Esophagus squamous epithelium (tissue), 5 donors: Measurements from ENCODE around the gene CTU1. TPM values are rescaled to one million over a fixed set of nuclear protein-coding genes. Genes with fewer than 3 reads are reported as not detected.

Experiments used
- DNase-seq: peaks from one replicate; lab custom pipeline; 2025; lab: John Stamatoyannopoulos, UW
- H3K27ac ChIP-seq, 4 donors: fragments of 200-600 bp; sonication (generic); one replicate each; pipeline ENCODE4 v1.5.1; 2016 to 2019; ENCODE audit warnings: mild to moderate bottlenecking in 1 of 4
- H3K27me3 ChIP-seq, 4 donors: fragments of 200-600 bp; sonication (generic); 1 replicate in 3 of 4; 2 replicates in 1 of 4; pipeline versions ENCODE4 v1.5.1 to v1.6.0; 2017 to 2021; ENCODE audit warnings: antibody characterized with exemption in 1 of 4
- H3K36me3 ChIP-seq, 3 donors: fragments of 200-600 bp; sonication (generic); one replicate each; pipeline ENCODE4 v1.5.1; 2016 to 2019
- H3K4me1 ChIP-seq, 3 donors: fragments of 200-600 bp; sonication (generic); one replicate each; pipeline ENCODE4 v1.5.1; 2017 to 2019
- H3K4me3 ChIP-seq, 4 donors: fragments of 200-600 bp; sonication (generic); 1 replicate in 3 of 4; 2 replicates in 1 of 4; pipeline ENCODE4 v1.5.1; 2016 to 2019; ENCODE audit warnings: mild to moderate bottlenecking in 2 of 4, moderate library complexity in 1 of 4
- H3K9me3 ChIP-seq, 3 donors: fragments of 200-600 bp; sonication (generic); one replicate each; pipeline ENCODE4 v1.5.1; 2016 to 2019
- CTCF ChIP-seq, 6 experiments: fragments of 450-650 bp in 4 of 6; fragments of 200-600 bp in 2 of 6; sonication (generic) in 2 of 6; IDR thresholded peaks; one replicate each; pipeline ENCODE4 v1.5.1; 2016 to 2019; ENCODE audit warnings: antibody characterized with exemption in 6 of 6, mild to moderate bottlenecking in 4 of 6, moderate library complexity in 4 of 6
- POLR2A ChIP-seq, 4 donors: fragments of 450-650 bp; IDR thresholded peaks; one replicate each; pipeline ENCODE4 v1.6.1; 2017; ENCODE audit warnings: antibody characterized with exemption in 4 of 4, mild to moderate bottlenecking in 4 of 4, moderate library complexity in 3 of 4
- WGBS, 2 donors: methylation state at CpG; one replicate each; pipeline ENCODE4 v1.1.5; 2018; 5-methylcytosine and 5-hydroxymethylcytosine counted together
- intact Hi-C: fragments of 100-400 bp; cut with DNase I; formaldehyde crosslinking; loops from one replicate; pipeline ENCODE4 v1.15.0; 2022
- total RNA-seq, 4 donors: library from RNA; depleted of rRNA; stranded (reverse); fragments of >200 nt; gene quantifications; one replicate each; pipeline ENCODE4 v1.1.0, GENCODE V29; 2016
- donor health status: DM: yes; HTN: yes; CAD: no.

CTU1 gene
- total RNA-seq, 4 donors from 2014 or later: 10.8 to 18.6 (median 13.5) TPM

- Histone ChIP-seq H3K4me3 (peak overlapping the region in 1 of 4 donors; percentile 15), H3K27me3 (peaks cover 0 to 19% (median 0%) of the 10 kb centered on the region in 4 donors), H3K9me3 (no peaks in the 10 kb centered on the region), H3K36me3 (no peaks in the 10 kb centered on the region), H3K27ac (peak overlapping the region in 3 of 4 donors; percentile 1 to 44 (median 36)), H3K4me1 (peaks cover 0 to 8% (median 0%) of the 10 kb centered on the region in 3 donors)
- no peak for TF ChIP-seq POLR2A (IDR thresholded peaks at IDR 0.05)
- no peak for TF ChIP-seq CTCF (IDR thresholded peaks at IDR 0.05)
- intact Hi-C loops: no loop called here
- DNase-seq: no peak
- WGBS, 2 donors: 49 to 53% methylated on average over 23 to 24 of the region's 24 CpGs
Observed at GRCh38 chr19:51131780-51132680, 23.8 kb upstream of the CTU1 start.

GRCh38 chr19:51129716-51130115, 21.5 kb upstream of the CTU1 start:
- no peak for DNase-seq
- Histone ChIP-seq H3K27ac (no peak overlapping the region), H3K36me3 (no peaks in the 10 kb centered on the region), H3K9me3 (no peaks in the 10 kb centered on the region), H3K4me3 (no peak overlapping the region), H3K27me3 (peaks cover 0 to 30% (median 0%) of the 10 kb centered on the region in 4 donors), H3K4me1 (peaks cover 0 to 8% (median 0%) of the 10 kb centered on the region in 3 donors)
- intact Hi-C loops: no loop called here
- 90 to 94% methylated on average over 3 to 7 of the region's 8 CpGs for WGBS, 2 donors
- TF ChIP-seq POLR2A (IDR thresholded peaks at IDR 0.05) (no peak), CTCF (IDR thresholded peaks at IDR 0.05) (no peak)

- 88 to 90% methylated on average over 6 to 7 of the region's 7 CpGs for WGBS, 2 donors
- intact Hi-C loops: no loop called here
- no peak for DNase-seq
Observed at GRCh38 chr19:51128227-51128626, 20.0 kb upstream of the CTU1 start.

GRCh38 chr19:51127755-51128154, 19.5 kb upstream of the CTU1 start:
- no peak overlapping the region for H3K4me3 ChIP-seq
- intact Hi-C loops: no loop called here
- no peak for DNase-seq
- WGBS, 2 donors: 59 to 75% methylated on average over 4 of the region's 4 CpGs
- no peak for TF ChIP-seq CTCF (IDR thresholded peaks at IDR 0.05)
- peak in 2 of 4 donors; percentile 20 to 58 for TF ChIP-seq POLR2A (IDR thresholded peaks at IDR 0.05)
- peak overlapping the region in 2 of 4 donors; percentile 36 to 52 for H3K27ac ChIP-seq
- peaks cover 0 to 37% (median 0%) of the 10 kb centered on the region in 4 donors for H3K27me3 ChIP-seq
- H3K4me1 ChIP-seq: peaks cover 0 to 13% (median 0%) of the 10 kb centered on the region in 3 donors
- no peaks in the 10 kb centered on the region for H3K9me3 ChIP-seq
- H3K36me3 ChIP-seq: no peaks in the 10 kb centered on the region

More at GRCh38 chr19:51128227-51128626, 20.0 kb upstream of the CTU1 start:
- Histone ChIP-seq H3K27me3 (peaks cover 0 to 34% (median 0%) of the 10 kb centered on the region in 4 donors), H3K4me3 (no peak overlapping the region), H3K27ac (peak overlapping the region in 2 of 4 donors; percentile 36 to 52), H3K9me3 (no peaks in the 10 kb centered on the region), H3K36me3 (no peaks in the 10 kb centered on the region), H3K4me1 (peaks cover 0 to 13% (median 0%) of the 10 kb centered on the region in 3 donors)
- TF ChIP-seq POLR2A (IDR thresholded peaks at IDR 0.05) (no peak), CTCF (IDR thresholded peaks at IDR 0.05) (no peak)

GRCh38 chr19:51127032-51127431, 18.8 kb upstream of the CTU1 start:
- no peaks in the 10 kb centered on the region for H3K9me3 ChIP-seq
- no peaks in the 10 kb centered on the region for H3K36me3 ChIP-seq
- TF ChIP-seq CTCF (IDR thresholded peaks at IDR 0.05): no peak
- H3K4me1 ChIP-seq: peaks cover 0 to 13% (median 0%) of the 10 kb centered on the region in 3 donors
- no peak for DNase-seq
- peak overlapping the region in 2 of 4 donors; percentile 13 to 43 for H3K4me3 ChIP-seq
- H3K27me3 ChIP-seq: peaks cover 0 to 40% (median 0%) of the 10 kb centered on the region in 4 donors
- intact Hi-C loops: no loop called here
- H3K27ac ChIP-seq: peak overlapping the region in 1 of 4 donors; percentile 44
- WGBS, 2 donors: 70 to 77% methylated on average over 2 to 3 of the region's 6 CpGs
